GM23338 (cell line): Measurements from ENCODE around the gene ARSB.

Experiments
- EZH2 ChIP-seq: fragments of 200-600 bp; sonication (generic); IDR thresholded peaks from one replicate; pipeline ENCODE4 v1.8.0; 2017; ENCODE audit warnings: antibody characterized with exemption, mild to moderate bottlenecking, low read depth; ENCODE audit not compliant: unreplicated experiment
- EZH2phosphoT487 ChIP-seq: fragments of 200-600 bp; sonication (generic); IDR thresholded peaks from one replicate; pipeline ENCODE4 v1.8.1; 2018; ENCODE audit warnings: antibody characterized with exemption; ENCODE audit not compliant: unreplicated experiment
- JUNB ChIP-seq: IDR thresholded peaks from one replicate; pipeline ENCODE4 v1.6.1; 2016; ENCODE audit warnings: antibody characterized with exemption; ENCODE audit not compliant: unreplicated experiment
- POLR2AphosphoS5 ChIP-seq: IDR thresholded peaks from 2 replicates; pipeline ENCODE4 v1.6.1; 2016; ENCODE audit warnings: antibody characterized with exemption, low read depth
- TF ChIP-seq, protein P1 (sequence below), 2 experiments: fragments of 200-600 bp in 1 of 2; sonication (generic) in 1 of 2; conservative IDR thresholded peaks; 2 replicates each; pipeline versions ENCODE4 v1.5.1 to v1.6.1; 2016 to 2017; ENCODE audit warnings: antibody characterized with exemption in 2 of 2, low read depth in 2 of 2, mild to moderate bottlenecking in 2 of 2, moderate library complexity in 1 of 2
- TF ChIP-seq, protein P2 (sequence below): IDR thresholded peaks from one replicate; pipeline ENCODE4 v1.6.1; 2018; ENCODE audit warnings: antibody characterized with exemption; ENCODE audit not compliant: unreplicated experiment

DNA sequence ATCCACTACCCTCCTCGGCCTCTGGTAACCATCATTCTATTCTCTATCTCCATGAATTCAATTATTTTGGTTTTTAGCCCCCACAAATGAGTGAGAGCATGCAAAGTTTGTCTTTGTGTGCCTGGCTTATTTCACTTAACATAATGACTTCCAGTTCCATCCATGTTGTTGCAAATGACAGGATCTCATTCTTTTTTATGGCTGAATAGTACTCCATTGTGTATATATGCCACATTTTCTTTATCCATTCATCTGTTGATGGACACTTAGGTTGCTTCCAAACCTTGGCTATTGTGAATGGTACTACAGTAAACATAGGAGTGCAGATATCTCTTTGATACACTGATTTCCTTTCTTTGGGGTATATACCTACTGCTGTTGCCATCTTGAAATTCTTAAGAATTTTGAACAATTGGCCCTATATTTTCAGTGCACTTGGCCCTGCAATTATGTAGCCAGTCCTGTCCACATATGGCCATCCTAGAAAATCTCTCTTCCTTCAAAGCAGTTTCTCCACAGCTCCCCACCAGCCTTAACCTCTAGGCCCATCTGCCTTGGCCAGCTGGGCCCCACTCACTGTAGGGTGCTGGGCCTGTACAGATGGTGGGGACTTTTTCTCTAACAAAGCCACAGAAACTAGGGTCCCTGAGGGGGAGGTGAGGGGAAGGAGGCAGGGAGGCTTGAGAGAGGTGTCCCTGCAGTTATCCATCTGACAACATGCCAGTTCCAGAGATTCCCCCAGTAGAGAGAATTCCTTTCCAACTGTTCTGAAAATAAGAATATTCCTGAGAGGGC lies 254.6 kb downstream of the ARSB start:
- TF ChIP-seq POLR2AphosphoS5 = no peak
- TF ChIP-seq EZH2 = no peak
- TF ChIP-seq, protein P1, sequence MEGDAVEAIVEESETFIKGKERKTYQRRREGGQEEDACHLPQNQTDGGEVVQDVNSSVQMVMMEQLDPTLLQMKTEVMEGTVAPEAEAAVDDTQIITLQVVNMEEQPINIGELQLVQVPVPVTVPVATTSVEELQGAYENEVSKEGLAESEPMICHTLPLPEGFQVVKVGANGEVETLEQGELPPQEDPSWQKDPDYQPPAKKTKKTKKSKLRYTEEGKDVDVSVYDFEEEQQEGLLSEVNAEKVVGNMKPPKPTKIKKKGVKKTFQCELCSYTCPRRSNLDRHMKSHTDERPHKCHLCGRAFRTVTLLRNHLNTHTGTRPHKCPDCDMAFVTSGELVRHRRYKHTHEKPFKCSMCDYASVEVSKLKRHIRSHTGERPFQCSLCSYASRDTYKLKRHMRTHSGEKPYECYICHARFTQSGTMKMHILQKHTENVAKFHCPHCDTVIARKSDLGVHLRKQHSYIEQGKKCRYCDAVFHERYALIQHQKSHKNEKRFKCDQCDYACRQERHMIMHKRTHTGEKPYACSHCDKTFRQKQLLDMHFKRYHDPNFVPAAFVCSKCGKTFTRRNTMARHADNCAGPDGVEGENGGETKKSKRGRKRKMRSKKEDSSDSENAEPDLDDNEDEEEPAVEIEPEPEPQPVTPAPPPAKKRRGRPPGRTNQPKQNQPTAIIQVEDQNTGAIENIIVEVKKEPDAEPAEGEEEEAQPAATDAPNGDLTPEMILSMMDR (conservative IDR thresholded peaks at IDR 0.05; ENCODE audit: low read depth in 2 of 2) = no peak
- TF ChIP-seq, protein P2, sequence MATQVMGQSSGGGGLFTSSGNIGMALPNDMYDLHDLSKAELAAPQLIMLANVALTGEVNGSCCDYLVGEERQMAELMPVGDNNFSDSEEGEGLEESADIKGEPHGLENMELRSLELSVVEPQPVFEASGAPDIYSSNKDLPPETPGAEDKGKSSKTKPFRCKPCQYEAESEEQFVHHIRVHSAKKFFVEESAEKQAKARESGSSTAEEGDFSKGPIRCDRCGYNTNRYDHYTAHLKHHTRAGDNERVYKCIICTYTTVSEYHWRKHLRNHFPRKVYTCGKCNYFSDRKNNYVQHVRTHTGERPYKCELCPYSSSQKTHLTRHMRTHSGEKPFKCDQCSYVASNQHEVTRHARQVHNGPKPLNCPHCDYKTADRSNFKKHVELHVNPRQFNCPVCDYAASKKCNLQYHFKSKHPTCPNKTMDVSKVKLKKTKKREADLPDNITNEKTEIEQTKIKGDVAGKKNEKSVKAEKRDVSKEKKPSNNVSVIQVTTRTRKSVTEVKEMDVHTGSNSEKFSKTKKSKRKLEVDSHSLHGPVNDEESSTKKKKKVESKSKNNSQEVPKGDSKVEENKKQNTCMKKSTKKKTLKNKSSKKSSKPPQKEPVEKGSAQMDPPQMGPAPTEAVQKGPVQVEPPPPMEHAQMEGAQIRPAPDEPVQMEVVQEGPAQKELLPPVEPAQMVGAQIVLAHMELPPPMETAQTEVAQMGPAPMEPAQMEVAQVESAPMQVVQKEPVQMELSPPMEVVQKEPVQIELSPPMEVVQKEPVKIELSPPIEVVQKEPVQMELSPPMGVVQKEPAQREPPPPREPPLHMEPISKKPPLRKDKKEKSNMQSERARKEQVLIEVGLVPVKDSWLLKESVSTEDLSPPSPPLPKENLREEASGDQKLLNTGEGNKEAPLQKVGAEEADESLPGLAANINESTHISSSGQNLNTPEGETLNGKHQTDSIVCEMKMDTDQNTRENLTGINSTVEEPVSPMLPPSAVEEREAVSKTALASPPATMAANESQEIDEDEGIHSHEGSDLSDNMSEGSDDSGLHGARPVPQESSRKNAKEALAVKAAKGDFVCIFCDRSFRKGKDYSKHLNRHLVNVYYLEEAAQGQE = no peak
- no peak for TF ChIP-seq JUNB
- TF ChIP-seq EZH2phosphoT487 = no peak
